Stimulated activated CD4-positive, alpha-beta T cell treated with anti-CD3 and anti-CD28 coated beads, Interleukin-1b, Interleukin-23, amount 100 ng/mL, for 24 hours (primary cell): Measurements from ENCODE around the gene IGSF1.

Experiments used
- DNase-seq, 4 experiments: peaks; one replicate each; pipeline ENCODE4 v3.0.0-alpha.2; 2020; ENCODE audit warnings: low read depth in 4 of 4, low spot score in 1 of 4

Gene IGSF1

DNA sequence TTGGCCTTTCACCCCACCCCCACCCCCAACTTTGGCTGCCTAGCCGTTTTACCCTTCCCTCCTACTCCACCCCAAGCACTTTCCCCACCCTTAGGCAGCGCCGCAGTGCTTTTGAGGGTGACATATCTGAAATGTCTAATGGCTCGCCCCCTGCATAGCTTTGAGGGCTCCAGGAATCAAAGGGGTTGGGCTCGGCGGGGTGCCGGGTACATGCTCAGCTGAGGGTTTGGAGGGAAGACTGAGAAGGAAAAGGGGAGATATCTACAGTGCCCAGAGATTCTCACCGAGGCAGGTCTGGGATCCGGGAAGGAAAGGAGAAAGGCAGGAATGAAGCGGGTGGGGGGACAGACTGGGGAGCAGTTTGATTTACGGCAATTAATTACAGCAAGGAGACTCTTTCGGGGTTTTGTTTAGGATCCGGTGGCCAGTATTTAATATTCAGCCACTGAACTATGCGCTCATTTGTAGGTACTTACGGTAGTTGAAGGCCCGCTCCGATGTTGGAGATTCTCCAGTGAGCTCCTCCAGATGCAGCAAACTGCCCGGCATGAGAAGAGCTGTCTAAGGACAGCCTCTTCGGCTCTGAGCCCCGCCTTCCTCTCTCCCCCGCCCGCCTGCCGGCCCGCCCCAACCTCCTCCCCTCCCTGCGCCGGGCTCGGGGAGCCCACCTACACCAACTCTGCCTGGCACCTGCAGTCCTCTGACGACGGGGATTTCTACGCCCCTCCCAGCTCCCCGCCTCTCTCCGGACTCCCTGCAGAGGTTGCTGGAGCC is at the start of gene IGSF1:
Gene IGSF1 (minus strand): TSS at position 569 of the 774 bp plus-strand sequence. CDS start 2,632 bp downstream, outside the sequence.
- no peak for DNase-seq

GRCh38 chrX:131332331-131332730 is 43.2 kb upstream of the IGSF1 start:
- no peak for DNase-seq

GRCh38 chrX:131331152-131331551 is 42.0 kb upstream of the IGSF1 start:
- no peak for DNase-seq

DNA sequence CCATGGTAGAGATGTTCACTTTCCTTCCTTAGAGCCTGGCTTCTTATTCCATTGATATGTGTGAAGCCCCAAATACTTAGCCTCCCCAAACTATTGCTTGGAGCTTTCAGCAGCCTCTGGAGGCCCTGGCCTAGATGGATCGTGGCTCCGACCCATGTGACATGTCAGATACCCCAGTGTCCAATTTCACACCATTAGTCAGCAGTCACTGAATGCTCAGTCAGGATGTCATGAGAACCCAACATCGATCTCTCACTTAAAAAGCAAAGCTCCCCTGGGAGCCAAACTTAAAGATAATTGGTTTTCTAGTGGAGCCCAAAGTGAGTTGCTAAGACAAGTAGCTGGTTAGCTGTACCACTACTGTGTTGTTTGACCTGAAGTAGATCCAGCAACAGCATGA is 41.6 kb upstream of the IGSF1 start:
- DNase-seq: no peak

- no peak for DNase-seq
Observed at GRCh38 chrX:131322651-131323050, 33.5 kb upstream of the IGSF1 start.

DNA sequence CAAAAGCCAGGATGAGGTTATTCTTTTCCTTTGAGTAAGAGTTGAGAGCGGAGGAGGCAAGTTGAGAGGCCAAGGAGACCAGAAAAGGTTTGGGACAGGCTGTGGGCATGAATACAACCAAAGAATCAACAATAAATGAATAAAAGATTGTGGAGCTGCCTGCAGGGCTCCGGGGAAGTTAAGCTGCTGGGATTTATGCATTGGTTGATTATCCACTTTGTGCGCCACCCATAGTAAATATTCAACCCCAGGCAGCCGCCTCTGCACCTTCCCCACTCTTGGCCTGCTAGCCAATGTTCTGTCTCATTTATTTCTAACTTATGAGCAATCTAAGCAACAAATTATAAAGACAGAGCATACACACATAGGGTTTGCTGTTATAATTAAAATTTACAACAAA is 28.2 kb upstream of the IGSF1 start:
- DNase-seq: no peak

DNA sequence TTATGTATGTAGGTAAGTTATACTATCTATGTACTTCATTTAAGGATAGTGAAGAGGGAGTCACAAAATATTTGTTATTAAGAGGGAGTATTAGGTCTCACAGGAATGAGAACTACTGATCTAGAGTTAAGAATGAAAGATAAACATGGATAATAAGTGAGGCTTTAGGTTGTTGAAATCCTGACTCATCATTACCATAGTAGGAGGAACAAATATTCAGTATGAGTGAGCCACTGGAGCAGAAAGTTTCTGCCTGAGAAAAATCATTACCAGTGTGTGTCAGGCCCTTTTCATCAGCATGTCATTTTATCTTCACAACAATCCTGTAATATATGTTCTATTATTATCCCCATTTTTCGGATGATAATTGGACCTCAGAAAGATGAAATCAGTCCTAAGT is 27.2 kb upstream of the IGSF1 start:
- DNase-seq: no peak

- no peak for DNase-seq
Observed at GRCh38 chrX:131308980-131309379, 19.9 kb upstream of the IGSF1 start.

GRCh38 chrX:131306601-131307000 is 17.5 kb upstream of the IGSF1 start:
- no peak for DNase-seq

- DNase-seq: no peak
Observed at GRCh38 chrX:131305926-131306325, 16.8 kb upstream of the IGSF1 start.

DNA sequence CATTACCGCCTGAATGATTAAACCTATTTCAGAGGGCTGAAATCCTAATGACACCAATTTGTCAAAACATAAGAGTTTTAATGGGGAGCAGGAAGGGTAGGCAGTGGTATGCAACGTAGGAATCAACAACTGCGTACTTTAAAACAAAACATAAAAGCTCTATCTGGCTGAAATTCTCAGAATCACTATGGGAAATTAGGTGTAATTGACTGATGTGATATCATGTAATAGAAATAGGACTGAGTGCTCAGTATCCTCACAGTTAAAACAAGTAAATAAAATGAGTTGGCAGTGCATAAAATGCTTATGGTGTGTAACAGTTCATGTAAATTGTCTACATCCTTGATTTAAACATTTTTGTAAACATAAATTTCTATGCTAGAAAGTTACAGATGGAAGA is 13.6 kb upstream of the IGSF1 start:
- DNase-seq: no peak

GRCh38 chrX:131301155-131301554 is 12.0 kb upstream of the IGSF1 start:
- no peak for DNase-seq

GRCh38 chrX:131298846-131299245 is 9.7 kb upstream of the IGSF1 start:
- DNase-seq: no peak

DNA sequence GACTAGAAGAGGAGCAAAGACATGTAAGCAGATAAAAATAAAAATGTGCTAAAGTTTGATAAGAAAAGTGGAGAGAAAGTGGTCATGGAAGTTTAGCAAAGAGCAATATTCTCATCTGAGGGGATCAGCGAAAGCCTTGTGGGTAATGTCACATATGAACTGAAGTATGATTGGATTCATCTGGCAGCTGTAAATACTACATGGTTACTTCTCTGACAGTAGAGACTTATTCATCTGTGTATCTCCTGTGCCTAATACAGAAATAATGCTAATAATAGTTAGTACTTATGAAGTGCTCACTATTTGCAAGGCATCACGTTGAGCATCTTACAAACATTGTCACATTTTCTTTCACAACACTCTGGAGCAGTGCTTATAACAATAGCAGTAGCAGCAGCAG is 8.9 kb upstream of the IGSF1 start:
- no peak for DNase-seq

DNA sequence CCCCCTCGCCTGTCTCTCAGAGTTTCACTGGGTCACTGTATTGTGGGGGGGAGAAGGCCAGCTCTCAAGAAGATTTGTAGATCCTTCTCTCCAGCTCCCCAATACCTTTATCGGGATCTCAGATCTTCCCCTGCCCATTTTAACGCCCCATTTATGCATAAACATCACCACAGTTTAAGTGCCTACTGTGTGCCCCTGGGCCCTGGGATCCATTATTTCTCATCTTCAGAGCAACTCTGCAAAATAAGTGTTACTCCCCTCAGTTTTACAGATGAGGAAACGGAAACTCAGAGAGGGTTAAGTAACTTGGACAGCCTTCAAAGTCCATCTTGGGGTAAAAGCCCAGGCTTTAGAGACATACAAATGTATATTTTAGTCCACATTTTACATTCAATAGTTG is 421 bp upstream of the IGSF1 start:
- DNase-seq: no peak

- no peak for DNase-seq
Observed at GRCh38 chrX:131288188-131288587, 918 bp downstream of the IGSF1 start.

DNA sequence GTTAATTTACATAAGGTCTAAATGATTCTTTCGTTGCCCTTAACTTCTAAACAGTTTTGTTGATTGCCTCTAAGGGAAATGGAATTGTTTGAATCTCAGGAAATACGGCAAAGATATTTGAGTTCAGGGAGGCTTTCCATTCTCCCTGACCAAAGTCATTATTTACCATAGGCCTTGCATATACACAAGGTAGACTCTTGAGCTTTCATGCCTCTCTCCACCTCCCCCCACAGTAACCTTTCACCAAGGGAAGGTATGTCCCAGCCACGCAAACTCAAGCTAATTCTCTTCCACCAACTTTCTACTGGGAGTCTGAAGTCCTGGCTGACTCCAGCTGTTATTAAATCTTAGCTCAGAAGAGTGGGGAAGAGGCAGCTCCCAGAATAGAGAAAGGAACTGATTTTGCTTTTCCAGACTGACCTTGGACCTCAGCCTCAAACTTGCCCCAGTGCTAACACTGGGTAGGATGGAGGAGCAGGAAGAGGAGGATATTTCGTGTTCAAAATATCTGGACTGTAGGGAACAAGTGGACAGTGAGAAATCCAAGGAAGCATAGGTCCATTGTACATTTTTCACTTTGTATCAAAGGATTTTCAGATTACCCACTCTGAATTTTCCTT is 1.4 kb downstream of the IGSF1 start:
- DNase-seq: no peak

- DNase-seq: no peak
Observed at GRCh38 chrX:131279617-131280016, 9.5 kb downstream of the IGSF1 start.

GRCh38 chrX:131279197-131279596 is 9.9 kb downstream of the IGSF1 start:
- no peak for DNase-seq

GRCh38 chrX:131277543-131278136 is 11.5 kb downstream of the IGSF1 start:
- DNase-seq: no peak

DNA sequence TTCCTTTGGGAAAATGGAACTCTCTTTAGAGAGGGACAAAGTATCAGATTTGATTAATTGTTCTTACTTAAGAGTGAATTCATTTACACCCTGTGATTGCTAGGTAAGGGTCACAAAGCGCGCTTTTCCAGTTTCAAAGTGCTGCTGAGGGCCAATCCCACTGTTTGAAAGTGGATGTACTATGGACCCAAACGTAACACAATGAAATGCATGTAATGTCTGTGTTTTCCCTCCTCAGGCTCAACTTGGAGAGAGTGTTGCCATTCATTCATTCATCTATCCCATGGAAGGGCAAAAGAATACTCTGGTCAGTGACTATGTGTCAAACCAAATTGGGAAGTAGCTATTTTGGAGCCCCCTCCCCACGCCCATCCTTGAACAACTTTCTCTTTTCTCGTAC is 16.1 kb downstream of the IGSF1 start:
- no peak for DNase-seq

DNA sequence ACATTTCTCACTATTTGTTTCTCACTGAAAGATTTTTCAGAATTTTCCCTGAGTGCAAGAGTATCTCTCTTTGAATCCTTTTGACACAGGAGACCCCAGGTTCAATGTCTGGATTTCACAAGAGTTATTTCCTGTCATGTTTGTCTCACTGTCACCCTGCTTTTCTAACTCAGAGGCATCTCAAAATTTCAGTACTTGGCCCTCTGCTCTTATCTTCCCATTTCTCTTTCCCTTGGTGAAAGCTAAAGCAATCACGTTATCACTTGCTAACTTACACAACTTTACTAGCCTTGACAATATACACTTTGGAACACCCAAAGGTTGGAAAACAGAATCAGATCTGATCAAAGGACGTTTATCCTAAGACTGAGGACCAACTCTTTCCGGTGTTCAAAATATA is 17.3 kb downstream of the IGSF1 start:
- DNase-seq: no peak

GRCh38 chrX:131271274-131271673 is 17.8 kb downstream of the IGSF1 start:
- no peak for DNase-seq
